ENCODE measurements around the gene RBM34. TPM values are rescaled to one million over a fixed set of nuclear protein-coding genes. Genes with fewer than 3 reads are reported as not detected.

The RBM34 gene
- total and polyA plus RNA-seq, 2 donors (not counting 3 experiments of a cell fraction or from before 2014, with no cell fraction given): 16.1 to 80.7 TPM

GRCh38 chr1:235187316-235187715, 26.3 kb upstream of the RBM34 start:
- Histone ChIP-seq H3K9me1 (replicated peaks; ENCODE audit: control insufficient read depth, extremely low read depth, insufficient read depth, low read length) (no peaks in the 10 kb centered on the region), H4K20me1 (replicated peaks; ENCODE audit: control insufficient read depth, extremely low read depth, insufficient read depth, low read length) (no peaks in the 10 kb centered on the region), H3K36me3 (ENCODE audit: control insufficient read depth in 2 of 2, extremely low read depth in 1 of 2, insufficient read depth in 2 of 2, low read length in 2 of 2) (no peaks in the 10 kb centered on the region), H3K27me3 (ENCODE audit: control insufficient read depth in 2 of 2, insufficient read depth in 2 of 2, low read length in 2 of 2) (no peaks in the 10 kb centered on the region), H3K4me3 (replicated peaks in 1 of 3; ENCODE audit: insufficient read depth in 1 of 3, low read depth in 1 of 3, low read length in 3 of 3) (no peak overlapping the region), H3K4me1 (ENCODE audit: control insufficient read depth, extremely low read depth, insufficient read depth, low read length) (no peaks in the 10 kb centered on the region), H3K4me2 (ENCODE audit: insufficient read depth, low read length) (no peak overlapping the region), H2AFZ (ENCODE audit: low read depth, low read length) (no peak overlapping the region), H3K9me3 (replicated peaks; ENCODE audit: control insufficient read depth, insufficient read depth, low read length) (no peaks in the 10 kb centered on the region), H3K79me2 (ENCODE audit: control insufficient read depth, insufficient read depth, low read length) (no peaks in the 10 kb centered on the region), H3K9ac (replicated peaks; ENCODE audit: extremely low read depth, insufficient read depth, low read length) (no peak overlapping the region), H3K27ac (ENCODE audit: insufficient read depth, low read depth, low read length) (no peak overlapping the region)
- intact Hi-C loops (cut with micrococcal nuclease): no loop called here
- TF ChIP-seq FOS (IDR thresholded peaks at IDR 0.05; ENCODE audit: borderline replicate concordance, insufficient read depth, low read length) (no peak), CTCF (IDR thresholded peaks at IDR 0.05; ENCODE audit: extremely low read depth in 1 of 2, insufficient read depth in 1 of 2, low read depth in 1 of 2, low read length in 2 of 2) (no peak), MYC (IDR thresholded peaks at IDR 0.05; ENCODE audit: low read depth, low read length) (no peak)
- ChIA-PET CTCF (no interaction called here), POLR2A (no interaction called here)
- DNase-seq (ENCODE audit: low read depth, low spot score) (no peak), FAIRE-seq (no peak)
- no TSS peak for BruUV-seq (replicated peaks)
- dilution Hi-C loops (cut with MboI; ENCODE audit: extremely low pct_ligation_motif_present, low sequenced_read_pairs): no loop called here

- BruUV-seq (replicated peaks): no TSS peak
Measured at GRCh38 chr1:235181561-235182245, 20.7 kb upstream of the RBM34 start.

More at GRCh38 chr1:235181561-235182245, 20.7 kb upstream of the RBM34 start:
- Histone ChIP-seq H3K9me3 (replicated peaks; ENCODE audit: control insufficient read depth, insufficient read depth, low read length) (no peaks in the 10 kb centered on the region), H3K9ac (replicated peaks; ENCODE audit: extremely low read depth, insufficient read depth, low read length) (no peak overlapping the region), H3K27me3 (ENCODE audit: control insufficient read depth in 2 of 2, insufficient read depth in 2 of 2, low read length in 2 of 2) (no peaks in the 10 kb centered on the region), H3K4me3 (replicated peaks in 1 of 3; ENCODE audit: insufficient read depth in 1 of 3, low read depth in 1 of 3, low read length in 3 of 3) (no peak overlapping the region), H3K36me3 (ENCODE audit: control insufficient read depth in 2 of 2, extremely low read depth in 1 of 2, insufficient read depth in 2 of 2, low read length in 2 of 2) (peaks cover 4 to 6% of the 10 kb centered on the region in 2 experiments), H3K4me2 (ENCODE audit: insufficient read depth, low read length) (no peak overlapping the region), H3K79me2 (ENCODE audit: control insufficient read depth, insufficient read depth, low read length) (no peaks in the 10 kb centered on the region), H4K20me1 (replicated peaks; ENCODE audit: control insufficient read depth, extremely low read depth, insufficient read depth, low read length) (no peaks in the 10 kb centered on the region), H3K4me1 (ENCODE audit: control insufficient read depth, extremely low read depth, insufficient read depth, low read length) (no peaks in the 10 kb centered on the region), H3K9me1 (replicated peaks; ENCODE audit: control insufficient read depth, extremely low read depth, insufficient read depth, low read length) (no peaks in the 10 kb centered on the region), H3K27ac (ENCODE audit: insufficient read depth, low read depth, low read length) (no peak overlapping the region), H2AFZ (ENCODE audit: low read depth, low read length) (no peak overlapping the region)
- no peak for FAIRE-seq
- CTCF ChIA-PET: no interaction called here
- no peak for DNase-seq (ENCODE audit: low read depth, low spot score)
- dilution Hi-C loops (cut with MboI; ENCODE audit: extremely low pct_ligation_motif_present, low sequenced_read_pairs) (no loop called here), intact Hi-C loops (cut with micrococcal nuclease) (no loop called here)
- POLR2A ChIA-PET: no interaction called here
- TF ChIP-seq FOS (IDR thresholded peaks at IDR 0.05; ENCODE audit: borderline replicate concordance, insufficient read depth, low read length) (no peak), MYC (IDR thresholded peaks at IDR 0.05; ENCODE audit: low read depth, low read length) (no peak), CTCF (IDR thresholded peaks at IDR 0.05; ENCODE audit: extremely low read depth in 1 of 2, insufficient read depth in 1 of 2, low read depth in 1 of 2, low read length in 2 of 2) (no peak), EZH2 (IDR thresholded peaks at IDR 0.05; ENCODE audit: borderline replicate concordance, low read depth, low read length, severe bottlenecking) (no peak), POLR2AphosphoS5 (IDR thresholded peaks at IDR 0.05; ENCODE audit: insufficient read depth, low read depth, low read length) (no peak), JUN (IDR thresholded peaks at IDR 0.05; ENCODE audit: borderline replicate concordance, insufficient read depth, insufficient read length, low read depth) (no peak), GATA2 (IDR thresholded peaks at IDR 0.05; ENCODE audit: insufficient read depth, insufficient read length, low read depth, low read length) (no peak)
